Loucy (cell line): ENCODE results near the gene PAN3.

Experiments
- H2AFZ ChIP-seq: fragments of 200-600 bp; sonication (generic); 2 replicates; pipeline ENCODE4 v1.6.0; 2016; ENCODE audit warnings: antibody characterized with exemption, mild to moderate bottlenecking, low read length, moderate library complexity
- H3F3A ChIP-seq: fragments of 200-600 bp; 2 replicates; pipeline ENCODE4 v1.6.0; 2016; ENCODE audit warnings: antibody characterized with exemption, low read depth, mild to moderate bottlenecking
- H3K27me3 ChIP-seq: fragments of 200-600 bp; sonication (generic); 2 replicates; pipeline ENCODE4 v1.6.1; 2014; ENCODE audit warnings: low read length, mild to moderate bottlenecking; ENCODE audit not compliant: insufficient read depth, poor library complexity, severe bottlenecking
- H3K36me3 ChIP-seq: fragments of 200-600 bp; sonication (generic); 2 replicates; pipeline ENCODE4 v1.6.1; 2016; ENCODE audit warnings: low read length; ENCODE audit not compliant: insufficient read depth
- H3K4me1 ChIP-seq: fragments of 200-600 bp; sonication (generic); 2 replicates; pipeline ENCODE4 v1.5.1; 2014; ENCODE audit warnings: low read length, mild to moderate bottlenecking; ENCODE audit not compliant: insufficient read depth, poor library complexity, severe bottlenecking
- H3K4me2 ChIP-seq: fragments of 200-600 bp; sonication (generic); 2 replicates; pipeline ENCODE4 v1.6.0; 2014; ENCODE audit warnings: antibody characterized with exemption, low read length, low read depth, mild to moderate bottlenecking; ENCODE audit not compliant: poor library complexity, severe bottlenecking
- H3K4me3 ChIP-seq: fragments of 200-600 bp; sonication (generic); 2 replicates; pipeline ENCODE4 v1.5.1; 2014; ENCODE audit warnings: low read length, mild to moderate bottlenecking, mixed read lengths; ENCODE audit not compliant: poor library complexity, severe bottlenecking
- H3K79me2 ChIP-seq: fragments of 200-600 bp; sonication (generic); 2 replicates; pipeline ENCODE4 v1.6.1; 2014; ENCODE audit warnings: low read length; ENCODE audit not compliant: insufficient read depth
- H3K9ac ChIP-seq: fragments of 200-600 bp; sonication (generic); 2 replicates; pipeline ENCODE4 v1.6.0; 2014; ENCODE audit warnings: mild to moderate bottlenecking, low read depth, low read length, moderate library complexity; ENCODE audit not compliant: poor library complexity, severe bottlenecking
- H3K9me2 ChIP-seq: fragments of 200-600 bp; sonication (generic); replicated peaks from 2 replicates; pipeline ENCODE4 v1.6.1; 2016; ENCODE audit warnings: low read depth, low read length, mixed read lengths
- H3K9me3 ChIP-seq: fragments of 200-600 bp; sonication (generic); 2 replicates; pipeline ENCODE4 v1.6.1; 2014; ENCODE audit warnings: mild to moderate bottlenecking, antibody characterized with exemption, low read length, low read depth; ENCODE audit not compliant: insufficient read depth
- H4K20me1 ChIP-seq: fragments of 200-600 bp; sonication (generic); 2 replicates; pipeline ENCODE4 v1.6.0; 2014; ENCODE audit warnings: antibody characterized with exemption, low read length, mild to moderate bottlenecking; ENCODE audit not compliant: insufficient read depth, poor library complexity, severe bottlenecking
- CTCF ChIP-seq: fragments of 200-600 bp; sonication (generic); conservative IDR thresholded peaks from 2 replicates; pipeline ENCODE4 v1.5.1; 2014; ENCODE audit warnings: mild to moderate bottlenecking, antibody characterized with exemption, low read length
- EZH2phosphoT487 ChIP-seq: fragments of 200-600 bp; IDR thresholded peaks from 2 replicates; pipeline ENCODE4 v1.6.1; 2018; ENCODE audit warnings: antibody characterized with exemption, mild to moderate bottlenecking, moderate library complexity, borderline replicate concordance

PAN3 gene

GRCh38 chr13:28231642-28232041, 93.3 kb downstream of the PAN3 start:
- H2AFZ ChIP-seq = no peak overlapping the region
- no peak overlapping the region for H3K4me2 ChIP-seq
- H4K20me1 ChIP-seq = no peaks in the 10 kb centered on the region
- TF ChIP-seq CTCF (no peak), EZH2phosphoT487 (no peak)
- H3K9ac ChIP-seq = no peak overlapping the region
- no peaks in the 10 kb centered on the region for H3K27me3 ChIP-seq
- H3K4me3 ChIP-seq = no peak overlapping the region
- no peaks in the 10 kb centered on the region for H3K9me2 ChIP-seq
- peaks cover 20% of the 10 kb centered on the region for H3K36me3 ChIP-seq
- no peaks in the 10 kb centered on the region for H3K79me2 ChIP-seq
- H3F3A ChIP-seq = no peaks in the 10 kb centered on the region
- H3K4me1 ChIP-seq = no peaks in the 10 kb centered on the region
- H3K9me3 ChIP-seq = no peaks in the 10 kb centered on the region

- Histone ChIP-seq H4K20me1 (no peaks in the 10 kb centered on the region), H3K36me3 (peaks cover 24% of the 10 kb centered on the region; the same call in 1 of the 2 replicates), H3F3A (no peaks in the 10 kb centered on the region), H3K4me2 (no peak overlapping the region), H3K79me2 (no peaks in the 10 kb centered on the region), H3K9me2 (no peaks in the 10 kb centered on the region), H3K27me3 (no peaks in the 10 kb centered on the region), H3K9ac (no peak overlapping the region), H3K9me3 (no peaks in the 10 kb centered on the region), H2AFZ (no peak overlapping the region), H3K4me1 (no peaks in the 10 kb centered on the region), H3K4me3 (no peak overlapping the region)
- TF ChIP-seq EZH2phosphoT487 = no peak
- no peak for TF ChIP-seq CTCF
These were observed 99.6 kb downstream of the PAN3 start for GRCh38 chr13:28237944-28238343.

- peaks cover 27% of the 10 kb centered on the region; the same call in 1 of the 2 replicates for H3K36me3 ChIP-seq
- no peak overlapping the region for H3K4me2 ChIP-seq
- H2AFZ ChIP-seq = no peak overlapping the region
- H3K9me3 ChIP-seq = no peaks in the 10 kb centered on the region
- H4K20me1 ChIP-seq = no peaks in the 10 kb centered on the region
- TF ChIP-seq EZH2phosphoT487 = no peak
- no peak for TF ChIP-seq CTCF
- H3K4me3 ChIP-seq = no peak overlapping the region
- H3K9ac ChIP-seq = no peak overlapping the region
- no peaks in the 10 kb centered on the region for H3F3A ChIP-seq
- H3K9me2 ChIP-seq = no peaks in the 10 kb centered on the region
- H3K27me3 ChIP-seq = no peaks in the 10 kb centered on the region
- no peaks in the 10 kb centered on the region for H3K79me2 ChIP-seq
- H3K4me1 ChIP-seq = no peaks in the 10 kb centered on the region
These were observed 101.0 kb downstream of the PAN3 start for GRCh38 chr13:28239374-28239773.
